Neuronal stem cell (in vitro differentiated cells): Measurements from ENCODE around the gene KCNE3.
"Not testable (repeated sequence)": the region's sequence is repeated elsewhere in the genome, so short reads cannot be mapped to it uniquely, and the experiment has no call there.

Experiments
- DNase-seq: peaks from one replicate; pipeline ENCODE4 v3.0.0-alpha.2; 2013; ENCODE audit warnings: low spot score
- H2AFZ ChIP-seq: one replicate; pipeline ENCODE4 v1.6.1; 2013; ENCODE audit warnings: mild to moderate bottlenecking, low read length, inconsistent platforms
- H2AK5ac ChIP-seq: 2 replicates; pipeline ENCODE4 v1.6.1; 2013; ENCODE audit warnings: low read depth, mild to moderate bottlenecking, inconsistent platforms, low read length, moderate library complexity, mixed read lengths
- H2BK120ac ChIP-seq: 2 replicates; pipeline ENCODE4 v1.6.1; 2013; ENCODE audit warnings: low read depth, mild to moderate bottlenecking, inconsistent platforms, low read length, moderate library complexity, mixed read lengths
- H2BK12ac ChIP-seq: one replicate; pipeline ENCODE4 v1.6.1; 2013; ENCODE audit warnings: low read length, inconsistent platforms
- H2BK15ac ChIP-seq: 2 replicates; pipeline ENCODE4 v1.6.1; 2013; ENCODE audit warnings: mild to moderate bottlenecking, low read length, inconsistent platforms, mixed read lengths
- H2BK5ac ChIP-seq: one replicate; pipeline ENCODE4 v1.6.1; 2013; ENCODE audit warnings: inconsistent platforms, mild to moderate bottlenecking, low read length, moderate library complexity
- H3K14ac ChIP-seq: one replicate; pipeline ENCODE4 v1.6.1; 2013; ENCODE audit warnings: low read length, inconsistent platforms
- H3K18ac ChIP-seq: 2 replicates; pipeline ENCODE4 v1.6.1; 2013; ENCODE audit warnings: low read length, inconsistent platforms
- H3K23ac ChIP-seq: 2 replicates; pipeline ENCODE4 v1.6.1; 2013; ENCODE audit warnings: low read depth, mild to moderate bottlenecking, mixed read lengths, low read length, inconsistent platforms; ENCODE audit not compliant: poor library complexity
- H3K27ac ChIP-seq: replicated peaks from 3 replicates; pipeline ENCODE4 v1.5.1; 2013; ENCODE audit warnings: low read length, inconsistent platforms
- H3K27me3 ChIP-seq, 3 experiments: 2 replicates each; pipeline ENCODE4 v1.6.1; 2013; ENCODE audit warnings: low read length in 3 of 3, mild to moderate bottlenecking in 2 of 3, inconsistent platforms in 1 of 3, low read depth in 1 of 3, mixed read lengths in 1 of 3, moderate library complexity in 1 of 3; ENCODE audit not compliant: control insufficient read depth in 3 of 3, insufficient read depth in 3 of 3
- H3K36me3 ChIP-seq, 2 donors: replicated peaks in 1 of 2; 2 replicates each; pipeline ENCODE4 v1.6.1; 2013; ENCODE audit warnings: low read length in 2 of 2; ENCODE audit not compliant: control insufficient read depth in 2 of 2, insufficient read depth in 2 of 2
- H3K4ac ChIP-seq: 2 replicates; pipeline ENCODE4 v1.6.1; 2013; ENCODE audit warnings: inconsistent platforms, mild to moderate bottlenecking, low read length, moderate library complexity
- H3K4me1 ChIP-seq, 2 donors: 1 replicate in 1 of 2; 2 replicates in 1 of 2; pipeline ENCODE4 v1.6.1; 2013; ENCODE audit warnings: low read length in 2 of 2, low read depth in 1 of 2; ENCODE audit not compliant: control insufficient read depth in 2 of 2, insufficient read depth in 1 of 2
- H3K4me2 ChIP-seq: one replicate; pipeline ENCODE4 v1.6.1; 2013; ENCODE audit warnings: mild to moderate bottlenecking, low read length, inconsistent platforms; ENCODE audit not compliant: insufficient read depth, poor library complexity, severe bottlenecking
- H3K4me3 ChIP-seq, 2 donors: 2 replicates each; pipeline ENCODE4 v1.5.1; 2013; ENCODE audit warnings: low read length in 2 of 2, mild to moderate bottlenecking in 2 of 2, inconsistent platforms in 1 of 2, moderate library complexity in 1 of 2
- H3K79me1 ChIP-seq: one replicate; pipeline ENCODE4 v1.6.1; 2013; ENCODE audit warnings: low read depth, mild to moderate bottlenecking, inconsistent platforms, low read length, moderate library complexity
- H3K9ac ChIP-seq: one replicate; pipeline ENCODE4 v1.6.1; 2013; ENCODE audit warnings: mild to moderate bottlenecking, low read depth, low read length, inconsistent platforms; ENCODE audit not compliant: poor library complexity
- H3K9me3 ChIP-seq, 2 donors: replicated peaks in 1 of 2; 2 replicates each; pipeline versions ENCODE3 to v1.6.1; 2013; ENCODE audit warnings: low read length in 2 of 2, mild to moderate bottlenecking in 2 of 2, inconsistent platforms in 1 of 2, low read depth in 1 of 2, mixed read lengths in 1 of 2, moderate library complexity in 1 of 2; ENCODE audit not compliant: control insufficient read depth in 2 of 2, insufficient read depth in 1 of 2
- H4K8ac ChIP-seq: one replicate; pipeline ENCODE4 v1.6.1; 2013; ENCODE audit warnings: low read depth, mild to moderate bottlenecking, inconsistent platforms, low read length, moderate library complexity
- H4K91ac ChIP-seq: one replicate; pipeline ENCODE4 v1.6.1; 2013; ENCODE audit warnings: low read length, low read depth, mild to moderate bottlenecking, inconsistent platforms; ENCODE audit not compliant: poor library complexity
- WGBS, 2 donors: extraction: QIAGEN DNeasy Blood & Tissue Kit; methylation state at CpG; one replicate each; pipeline ENCODE4 v1.1.7; 2013; ENCODE audit warnings: missing lambda C conversion rate in 2 of 2, mixed read lengths in 1 of 2; ENCODE audit not compliant: insufficient read length in 2 of 2, insufficient replicate concordance in 1 of 2; ENCODE audit errors: extremely low coverage in 2 of 2; 5-methylcytosine and 5-hydroxymethylcytosine counted together

KCNE3 gene

GRCh38 chr11:74416974-74417373 lies 50.4 kb downstream of the KCNE3 start:
- H3K4me3 ChIP-seq, H3K79me1 ChIP-seq, H3K18ac ChIP-seq, DNase-seq, H3K36me3 ChIP-seq, H2AK5ac ChIP-seq, H3K14ac ChIP-seq, H3K27me3 ChIP-seq, H3K9me3 ChIP-seq, H3K27ac ChIP-seq, H2BK12ac ChIP-seq, H2BK5ac ChIP-seq, H4K91ac ChIP-seq, H2BK120ac ChIP-seq, H3K4me2 ChIP-seq, H3K9ac ChIP-seq, H2AFZ ChIP-seq, H4K8ac ChIP-seq, H3K23ac ChIP-seq, H2BK15ac ChIP-seq, H3K4ac ChIP-seq: not testable (repeated sequence)
- no CpG with 5 or more reads among the region's 1 CpG for WGBS, 2 donors
- H3K4me1 ChIP-seq: peaks cover 6 to 16% of the 10 kb centered on the region in 2 donors

GRCh38 chr11:74412733-74413359 lies 54.5 kb downstream of the KCNE3 start:
- H2BK15ac ChIP-seq: no peak overlapping the region
- H2BK120ac ChIP-seq: no peak overlapping the region
- no peak overlapping the region for H3K9ac ChIP-seq
- H3K18ac ChIP-seq: no peak overlapping the region
- H3K27me3 ChIP-seq: no peaks in the 10 kb centered on the region
- no peak overlapping the region for H3K27ac ChIP-seq
- peaks cover 4 to 5% of the 10 kb centered on the region in 2 donors for H3K4me1 ChIP-seq
- H3K36me3 ChIP-seq: no peaks in the 10 kb centered on the region
- H3K23ac ChIP-seq: no peak overlapping the region
- WGBS, 2 donors: no CpG with 5 or more reads among the region's 11 CpGs
- no peak for DNase-seq
- no peaks in the 10 kb centered on the region for H3K79me1 ChIP-seq
- no peak overlapping the region for H2AK5ac ChIP-seq
- H3K4ac ChIP-seq: no peak overlapping the region
- no peak overlapping the region for H3K4me3 ChIP-seq
- H2AFZ ChIP-seq: no peak overlapping the region
- H3K9me3 ChIP-seq: no peaks in the 10 kb centered on the region
- H4K91ac ChIP-seq: no peak overlapping the region
- H4K8ac ChIP-seq: no peak overlapping the region
- no peak overlapping the region for H3K4me2 ChIP-seq
- H2BK5ac ChIP-seq: no peak overlapping the region
- no peak overlapping the region for H2BK12ac ChIP-seq
- no peak overlapping the region for H3K14ac ChIP-seq

GRCh38 chr11:74412321-74412720 lies 55.0 kb downstream of the KCNE3 start:
- WGBS, 2 donors: no CpG with 5 or more reads among the region's 2 CpGs
- Histone ChIP-seq H3K27me3 (no peaks in the 10 kb centered on the region), H3K9me3 (no peaks in the 10 kb centered on the region), H3K4me2 (no peak overlapping the region), H2AK5ac (no peak overlapping the region), H3K4ac (no peak overlapping the region), H3K18ac (no peak overlapping the region), H3K36me3 (no peaks in the 10 kb centered on the region), H3K27ac (no peak overlapping the region), H4K8ac (no peak overlapping the region), H3K9ac (no peak overlapping the region), H3K4me1 (no peaks in the 10 kb centered on the region), H2BK12ac (no peak overlapping the region), H3K79me1 (no peaks in the 10 kb centered on the region), H2BK15ac (no peak overlapping the region), H3K4me3 (no peak overlapping the region), H2AFZ (no peak overlapping the region), H3K23ac (no peak overlapping the region), H2BK5ac (no peak overlapping the region), H3K14ac (no peak overlapping the region), H4K91ac (no peak overlapping the region), H2BK120ac (no peak overlapping the region)
- DNase-seq: no peak

DNA sequence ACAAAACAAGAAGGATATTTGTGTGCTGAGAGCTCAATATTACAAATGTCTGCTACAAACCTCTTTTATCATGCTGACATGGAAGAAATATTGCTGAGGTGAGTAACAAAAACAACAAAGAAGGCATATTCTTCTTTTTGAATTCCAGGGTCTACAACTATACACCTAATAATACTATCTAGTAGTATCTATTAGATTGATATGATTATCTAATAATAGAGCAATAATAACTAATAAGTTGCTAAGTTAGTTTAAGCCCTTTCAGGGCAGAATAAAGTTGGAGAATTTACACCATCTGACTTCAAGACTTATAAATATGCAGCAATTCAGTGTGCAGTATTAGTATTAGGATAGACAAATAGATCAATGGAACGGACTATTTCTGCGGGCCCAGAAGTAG lies 57.7 kb downstream of the KCNE3 start:
- Histone ChIP-seq H3K79me1 (no peaks in the 10 kb centered on the region), H3K18ac (no peak overlapping the region), H2AFZ (no peak overlapping the region), H4K8ac (no peak overlapping the region), H3K9ac (no peak overlapping the region), H2BK12ac (no peak overlapping the region), H3K23ac (no peak overlapping the region), H2AK5ac (no peak overlapping the region), H3K14ac (no peak overlapping the region), H3K4me2 (no peak overlapping the region), H3K27me3 (peaks cover 0 to 4% (median 0%) of the 10 kb centered on the region in 3 experiments), H3K4ac (no peak overlapping the region), H3K36me3 (no peaks in the 10 kb centered on the region), H2BK5ac (no peak overlapping the region), H3K4me1 (no peaks in the 10 kb centered on the region), H3K27ac (no peak overlapping the region), H3K9me3 (no peaks in the 10 kb centered on the region), H2BK120ac (no peak overlapping the region), H3K4me3 (no peak overlapping the region), H4K91ac (no peak overlapping the region), H2BK15ac (no peak overlapping the region)
- no CpG with 5 or more reads among the region's 2 CpGs for WGBS, 2 donors
- DNase-seq: no peak
